MM.1S (cell line): ENCODE data around the gene EXOC8.

Experiments
- DNase-seq: peaks from one replicate; pipeline ENCODE4 v3.0.0-alpha.2; 2015
- H2AFZ ChIP-seq: fragments of 300-600 bp; sonication (generic); 2 replicates; pipeline ENCODE4 v1.6.0; 2016; ENCODE audit warnings: antibody characterized with exemption, low read length
- H3F3A ChIP-seq: fragments of 300-600 bp; sonication (generic); 2 replicates; pipeline ENCODE4 v1.6.1; 2016; ENCODE audit warnings: mild to moderate bottlenecking, antibody characterized with exemption, low read length, moderate library complexity, mixed read lengths; ENCODE audit not compliant: insufficient read depth
- H3K27ac ChIP-seq: fragments of 300-600 bp; sonication (generic); 2 replicates; pipeline ENCODE4 v1.5.1; 2016; ENCODE audit warnings: mild to moderate bottlenecking, low read length
- H3K27me3 ChIP-seq: fragments of 300-600 bp; sonication (generic); replicated peaks from 2 replicates; pipeline ENCODE4 v1.6.0; 2016; ENCODE audit warnings: low read length; ENCODE audit not compliant: insufficient read depth
- H3K36me3 ChIP-seq: fragments of 300-600 bp; sonication (generic); replicated peaks from 2 replicates; pipeline ENCODE4 v1.6.1; 2016; ENCODE audit warnings: mild to moderate bottlenecking, low read length, mixed read lengths; ENCODE audit not compliant: insufficient read depth
- H3K4me1 ChIP-seq: fragments of 300-600 bp; sonication (generic); 2 replicates; pipeline ENCODE4 v1.6.1; 2016; ENCODE audit warnings: low read length, mixed read lengths
- H3K4me2 ChIP-seq: fragments of 300-600 bp; sonication (generic); 2 replicates; pipeline ENCODE4 v1.6.0; 2016; ENCODE audit warnings: low read depth, low read length
- H3K4me3 ChIP-seq: fragments of 300-600 bp; sonication (generic); 2 replicates; pipeline ENCODE4 v1.5.1; 2016; ENCODE audit warnings: low read length, mixed read lengths
- H3K79me2 ChIP-seq: fragments of 300-600 bp; sonication (generic); 2 replicates; pipeline ENCODE4 v1.6.1; 2016; ENCODE audit warnings: mixed run types, low read length, mixed read lengths
- H3K9ac ChIP-seq: fragments of 300-600 bp; sonication (generic); 2 replicates; pipeline ENCODE4 v1.6.1; 2016; ENCODE audit warnings: low read length, mixed read lengths
- H3K9me2 ChIP-seq: fragments of 300-600 bp; sonication (generic); replicated peaks from 2 replicates; pipeline ENCODE4 v1.6.1; 2016; ENCODE audit warnings: mild to moderate bottlenecking, low read length, mixed read lengths; ENCODE audit not compliant: insufficient read depth
- H3K9me3 ChIP-seq: fragments of 300-600 bp; sonication (generic); replicated peaks from 2 replicates; pipeline ENCODE4 v1.6.1; 2016; ENCODE audit warnings: mild to moderate bottlenecking, low read length, mixed read lengths; ENCODE audit not compliant: insufficient read depth
- H4K20me1 ChIP-seq: fragments of 300-600 bp; sonication (generic); 2 replicates; pipeline ENCODE4 v1.6.1; 2016; ENCODE audit warnings: mild to moderate bottlenecking, low read length, moderate library complexity, mixed read lengths; ENCODE audit not compliant: insufficient read depth
- EZH2 ChIP-seq: fragments of 300-600 bp; sonication (generic); optimal IDR thresholded peaks from 2 replicates; pipeline ENCODE3; 2017; ENCODE audit warnings: low read depth, mild to moderate bottlenecking, antibody characterized with exemption, low read length, mixed read lengths
- EZH2phosphoT487 ChIP-seq: fragments of 300-600 bp; sonication (generic); IDR thresholded peaks from 2 replicates; pipeline ENCODE4 v1.6.1; 2018; ENCODE audit warnings: antibody characterized with exemption, low read length
- TF ChIP-seq, protein P1 (sequence below): fragments of 300-600 bp; sonication (generic); IDR thresholded peaks from 2 replicates; pipeline ENCODE4 v1.5.1; 2016; ENCODE audit warnings: antibody characterized with exemption, low read length, mixed read lengths

The EXOC8 gene

DNA sequence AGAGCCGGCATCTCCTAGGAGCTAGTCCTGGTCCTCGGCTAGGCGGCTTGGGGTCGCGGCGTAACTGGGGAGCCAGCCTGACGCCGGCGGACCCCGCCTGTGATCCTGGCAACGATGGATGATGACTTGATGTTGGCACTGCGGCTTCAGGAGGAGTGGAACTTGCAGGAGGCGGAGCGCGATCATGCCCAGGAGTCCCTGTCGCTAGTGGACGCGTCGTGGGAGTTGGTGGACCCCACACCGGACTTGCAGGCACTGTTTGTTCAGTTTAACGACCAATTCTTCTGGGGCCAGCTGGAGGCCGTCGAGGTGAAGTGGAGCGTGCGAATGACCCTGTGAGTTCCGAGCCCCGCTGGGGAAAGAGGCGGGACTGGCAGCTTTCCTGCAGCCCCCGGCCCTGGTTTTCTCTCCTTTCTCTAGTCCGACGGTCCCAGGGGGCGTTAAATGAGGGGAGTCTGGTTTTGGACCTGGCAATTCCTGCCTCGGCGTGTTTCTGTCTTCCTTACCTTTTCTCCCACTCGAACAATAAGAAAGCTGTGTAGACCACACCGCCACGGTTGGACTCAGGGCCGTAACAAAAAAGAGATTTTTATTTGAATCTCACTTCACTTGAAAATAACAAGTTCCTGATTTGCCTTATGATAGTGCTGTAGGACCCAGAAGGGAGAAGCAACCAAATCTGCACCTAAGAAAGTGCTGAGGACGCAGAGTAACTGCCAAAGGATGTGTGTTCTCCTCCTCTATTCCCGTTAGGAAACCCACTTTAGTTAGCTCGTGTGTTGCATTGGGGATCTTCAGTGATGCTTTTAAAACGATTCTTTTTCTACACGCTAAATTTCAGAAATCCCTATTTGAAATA lies 847 bp upstream of the EXOC8 start, which contains the start of gene SPRTN:
TSS of gene SPRTN (plus strand) at position 24 of the 859 bp plus-strand sequence. CDS start at position 115, 91 bp downstream.
- H3K4me3 ChIP-seq = peak within 1 kb of the TSS; percentile 77
- H3K4me1 ChIP-seq = peaks cover 35% of the 10 kb centered on the region
- no peaks in the 10 kb centered on the region for H3K9me2 ChIP-seq
- H3F3A ChIP-seq = peaks cover 6% of the 10 kb centered on the region
- peak within 1 kb of the TSS; percentile 89 for H3K4me2 ChIP-seq
- TF ChIP-seq EZH2 = no peak
- TF ChIP-seq, protein P1, sequence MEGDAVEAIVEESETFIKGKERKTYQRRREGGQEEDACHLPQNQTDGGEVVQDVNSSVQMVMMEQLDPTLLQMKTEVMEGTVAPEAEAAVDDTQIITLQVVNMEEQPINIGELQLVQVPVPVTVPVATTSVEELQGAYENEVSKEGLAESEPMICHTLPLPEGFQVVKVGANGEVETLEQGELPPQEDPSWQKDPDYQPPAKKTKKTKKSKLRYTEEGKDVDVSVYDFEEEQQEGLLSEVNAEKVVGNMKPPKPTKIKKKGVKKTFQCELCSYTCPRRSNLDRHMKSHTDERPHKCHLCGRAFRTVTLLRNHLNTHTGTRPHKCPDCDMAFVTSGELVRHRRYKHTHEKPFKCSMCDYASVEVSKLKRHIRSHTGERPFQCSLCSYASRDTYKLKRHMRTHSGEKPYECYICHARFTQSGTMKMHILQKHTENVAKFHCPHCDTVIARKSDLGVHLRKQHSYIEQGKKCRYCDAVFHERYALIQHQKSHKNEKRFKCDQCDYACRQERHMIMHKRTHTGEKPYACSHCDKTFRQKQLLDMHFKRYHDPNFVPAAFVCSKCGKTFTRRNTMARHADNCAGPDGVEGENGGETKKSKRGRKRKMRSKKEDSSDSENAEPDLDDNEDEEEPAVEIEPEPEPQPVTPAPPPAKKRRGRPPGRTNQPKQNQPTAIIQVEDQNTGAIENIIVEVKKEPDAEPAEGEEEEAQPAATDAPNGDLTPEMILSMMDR = no peak
- no peak for TF ChIP-seq EZH2phosphoT487
- H4K20me1 ChIP-seq = peaks cover 5% of the 10 kb centered on the region; the same call in 1 of the 2 replicates
- no peak for DNase-seq
- H3K79me2 ChIP-seq = peaks cover 70% of the 10 kb centered on the region
- H3K27ac ChIP-seq = peak within 1 kb of the TSS; percentile 89
- H3K9me3 ChIP-seq = no peaks in the 10 kb centered on the region
- H2AFZ ChIP-seq = peak within 1 kb of the TSS; percentile 98
- peak within 1 kb of the TSS; percentile 79 for H3K9ac ChIP-seq
- H3K27me3 ChIP-seq = no peaks in the 10 kb centered on the region
- no peaks in the 10 kb centered on the region; the same call in none of the 2 replicates for H3K36me3 ChIP-seq

GRCh38 chr1:231337043-231337471 lies 595 bp downstream of the EXOC8 start:
- H3K9me2 ChIP-seq = no peaks in the 10 kb centered on the region
- peak overlapping the region; percentile 79 for H3K9ac ChIP-seq
- H3K9me3 ChIP-seq = no peaks in the 10 kb centered on the region
- peaks cover 81% of the 10 kb centered on the region for H3K79me2 ChIP-seq
- H3K4me3 ChIP-seq = peak overlapping the region; percentile 77
- H3K36me3 ChIP-seq = no peaks in the 10 kb centered on the region; the same call in none of the 2 replicates
- H3F3A ChIP-seq = peaks cover 6% of the 10 kb centered on the region
- peaks cover 39% of the 10 kb centered on the region for H3K4me1 ChIP-seq
- H3K27ac ChIP-seq = peak overlapping the region; percentile 89
- peaks cover 8% of the 10 kb centered on the region; the same call in 1 of the 2 replicates for H4K20me1 ChIP-seq
- peak; percentile 70 for DNase-seq
- H2AFZ ChIP-seq = peak overlapping the region; percentile 98
- no peak for TF ChIP-seq EZH2
- TF ChIP-seq EZH2phosphoT487 = no peak
- TF ChIP-seq, protein P1 = no peak
- no peaks in the 10 kb centered on the region for H3K27me3 ChIP-seq
- peak overlapping the region; percentile 89 for H3K4me2 ChIP-seq

DNA sequence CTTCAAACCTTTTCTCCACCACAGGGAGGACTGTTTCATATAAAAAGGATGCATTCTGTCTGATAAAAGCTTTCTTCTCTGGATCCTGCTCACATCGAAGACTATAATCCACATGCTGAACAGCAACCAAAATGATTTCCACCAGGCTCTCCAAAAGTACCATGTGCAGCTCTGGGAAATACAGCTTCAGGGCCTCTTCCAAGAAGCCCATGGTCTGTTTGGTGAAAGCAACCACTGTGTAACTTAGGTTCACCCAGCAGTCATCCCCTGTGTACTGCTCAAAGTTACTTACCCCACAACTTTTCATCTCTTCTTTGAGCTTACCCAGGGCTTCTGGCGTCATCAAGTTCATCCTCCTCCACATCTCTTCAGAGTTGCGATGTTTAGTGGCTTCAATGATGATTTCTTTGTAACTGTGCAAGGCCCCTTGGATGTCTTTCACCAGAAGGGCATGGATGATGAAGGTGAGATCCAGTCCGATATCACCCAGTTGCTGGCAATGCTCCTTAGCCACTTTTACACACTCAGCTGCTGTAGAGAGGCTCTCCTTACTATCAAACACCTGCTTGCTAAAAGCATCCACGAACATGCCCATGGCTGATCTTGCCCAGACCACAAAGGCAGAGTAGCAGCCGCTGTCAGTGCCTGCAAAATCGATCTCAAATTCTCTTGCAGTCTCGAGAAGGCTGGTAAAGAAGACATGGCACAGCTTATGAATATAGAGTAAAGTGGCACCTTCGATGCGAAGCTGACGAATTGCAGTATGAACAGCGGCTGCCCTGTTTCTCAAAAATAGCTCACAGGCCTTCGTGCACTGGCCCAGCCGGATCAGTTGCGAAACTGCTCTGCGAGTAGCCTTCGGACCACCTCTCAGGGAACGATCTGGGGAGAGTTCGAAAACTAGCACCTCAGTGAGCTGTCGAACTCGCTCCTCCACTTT lies 1.7 kb downstream of the EXOC8 start:
- Histone ChIP-seq H3F3A (peaks cover 6% of the 10 kb centered on the region), H3K36me3 (no peaks in the 10 kb centered on the region; the same call in none of the 2 replicates), H3K27me3 (no peaks in the 10 kb centered on the region), H3K9me2 (no peaks in the 10 kb centered on the region), H3K4me3 (peak overlapping the region; percentile 77), H3K4me2 (peak overlapping the region; percentile 89), H3K79me2 (peaks cover 81% of the 10 kb centered on the region), H4K20me1 (peaks cover 8% of the 10 kb centered on the region; the same call in 1 of the 2 replicates), H2AFZ (no peak overlapping the region), H3K27ac (no peak overlapping the region), H3K4me1 (peaks cover 39% of the 10 kb centered on the region), H3K9ac (no peak overlapping the region), H3K9me3 (no peaks in the 10 kb centered on the region)
- TF ChIP-seq, protein P1 = no peak
- no peak for TF ChIP-seq EZH2phosphoT487
- TF ChIP-seq EZH2 = no peak
- DNase-seq = no peak
